HG02623 (cell line): ENCODE data around the gene SLC2A13.
"Not testable (repeated sequence)": the region's sequence is repeated elsewhere in the genome, so short reads cannot be mapped to it uniquely, and the experiment has no call there.

Experiments
- ATAC-seq: cut with Tn5 transposase; IDR thresholded peaks from one replicate; pipeline ENCODE4 v1.9.1; 2021; ENCODE audit warnings: moderate library complexity; ENCODE audit not compliant: unreplicated experiment

Gene SLC2A13

GRCh38 chr12:39883411-39883810 lies 222.5 kb downstream of the SLC2A13 start:
- ATAC-seq: no peak

- no peak for ATAC-seq
Measured at GRCh38 chr12:39878753-39879152, 227.1 kb downstream of the SLC2A13 start.

- no peak for ATAC-seq
Measured at GRCh38 chr12:39875721-39876120, 230.2 kb downstream of the SLC2A13 start.

GRCh38 chr12:39874785-39875184 lies 231.1 kb downstream of the SLC2A13 start:
- no peak for ATAC-seq

GRCh38 chr12:39873065-39873464 lies 232.8 kb downstream of the SLC2A13 start:
- no peak for ATAC-seq

GRCh38 chr12:39872425-39872824 lies 233.5 kb downstream of the SLC2A13 start:
- ATAC-seq: no peak

GRCh38 chr12:39868328-39868725 lies 237.6 kb downstream of the SLC2A13 start:
- no peak for ATAC-seq

- ATAC-seq: no peak
Measured at GRCh38 chr12:39867631-39868327, 238.1 kb downstream of the SLC2A13 start.

- no peak for ATAC-seq
Measured at GRCh38 chr12:39866135-39866534, 239.7 kb downstream of the SLC2A13 start.

- ATAC-seq: no peak
Measured at GRCh38 chr12:39860695-39861094, 245.2 kb downstream of the SLC2A13 start.

GRCh38 chr12:39853003-39853402 lies 252.9 kb downstream of the SLC2A13 start:
- no peak for ATAC-seq

GRCh38 chr12:39852346-39852745 lies 253.5 kb downstream of the SLC2A13 start:
- no peak for ATAC-seq

- ATAC-seq: not testable (repeated sequence)
Measured at GRCh38 chr12:39848218-39848617, 257.7 kb downstream of the SLC2A13 start.

- peak; percentile 55 for ATAC-seq
Measured at GRCh38 chr12:39846971-39847650, 258.8 kb downstream of the SLC2A13 start.

GRCh38 chr12:39846304-39846703 lies 259.6 kb downstream of the SLC2A13 start:
- no peak for ATAC-seq

GRCh38 chr12:39840422-39840821 lies 265.5 kb downstream of the SLC2A13 start:
- no peak for ATAC-seq

- no peak for ATAC-seq
Measured at GRCh38 chr12:39839072-39839471, 266.8 kb downstream of the SLC2A13 start.

- peak; percentile 69 for ATAC-seq
Measured at GRCh38 chr12:39835517-39836489, 270.1 kb downstream of the SLC2A13 start.

GRCh38 chr12:39831587-39832315 lies 274.1 kb downstream of the SLC2A13 start:
- no peak for ATAC-seq

- no peak for ATAC-seq
Measured at GRCh38 chr12:39830852-39831520, 274.9 kb downstream of the SLC2A13 start.
